Uterus (tissue), 4 donors: ENCODE data around the gene TNFAIP8L3. TPM values are rescaled to one million over a fixed set of nuclear protein-coding genes. Genes with fewer than 3 reads are reported as not detected.
A peak's percentile ranks its signal among the peaks of the same experiment; 100 is the strongest.

Source experiments
- DNase-seq, 2 donors: peaks; one replicate each; pipeline ENCODE4 v3.0.0-alpha.2; 2019 to 2020
- H3K27ac ChIP-seq, 2 donors: fragments of 200-600 bp; sonication (generic); 1 replicate in 1 of 2; 2 replicates in 1 of 2; pipeline ENCODE4 v1.5.1; 2016 to 2018
- H3K27me3 ChIP-seq, 2 donors: fragments of 200-600 bp; sonication (generic); one replicate each; pipeline ENCODE4 v1.5.1; 2018 to 2019; ENCODE audit warnings: control low read depth in 1 of 2
- H3K36me3 ChIP-seq, 2 donors: fragments of 200-600 bp; sonication (generic); one replicate each; pipeline ENCODE4 v1.5.1; 2019; ENCODE audit warnings: control low read depth in 1 of 2
- H3K4me1 ChIP-seq, 2 donors: fragments of 200-600 bp; sonication (generic); one replicate each; pipeline ENCODE4 v1.5.1; 2018 to 2019; ENCODE audit warnings: control low read depth in 1 of 2
- H3K4me3 ChIP-seq, 2 donors: fragments of 200-600 bp; sonication (generic); 1 replicate in 1 of 2; 2 replicates in 1 of 2; pipeline ENCODE4 v1.5.1; 2018 to 2019; ENCODE audit warnings: mild to moderate bottlenecking in 1 of 2
- H3K9me3 ChIP-seq, 2 donors: fragments of 200-600 bp; sonication (generic); one replicate each; pipeline ENCODE4 v1.5.1; 2019; ENCODE audit warnings: control low read depth in 1 of 2
- POLR2A ChIP-seq, 2 donors: fragments of 450-650 bp; IDR thresholded peaks; one replicate each; pipeline ENCODE4 v1.6.1; 2016; ENCODE audit warnings: antibody characterized with exemption in 2 of 2, mild to moderate bottlenecking in 1 of 2, moderate library complexity in 1 of 2
- intact Hi-C: fragments of 100-400 bp; cut with DNase I; formaldehyde crosslinking; loops from one replicate; pipeline ENCODE4 v1.15.1; 2023; ENCODE audit warnings: low total_unique reads
- total RNA-seq, 4 donors: library from RNA; depleted of rRNA in 3 of 4; stranded (reverse); fragments of >200 nt in 3 of 4; gene quantifications; one replicate each; pipeline versions ENCODE4 v1.1.0 to v1.2.4, GENCODE V29; 2014 to 2023
- TF ChIP-seq, protein P1 (sequence below), 4 experiments: fragments of 200-600 bp in 2 of 4; fragments of 450-650 bp in 2 of 4; sonication (generic) in 2 of 4; IDR thresholded peaks; one replicate each; pipeline ENCODE4 v1.5.1; 2016 to 2019; ENCODE audit warnings: antibody characterized with exemption in 4 of 4, mild to moderate bottlenecking in 2 of 4, moderate library complexity in 1 of 4
- donor health status: DM: yes; HTN: yes; CAD: no.

The TNFAIP8L3 gene
- total RNA-seq, 4 donors from 2014 or later = 20.0 to 173 (median 43.2) TPM

DNA sequence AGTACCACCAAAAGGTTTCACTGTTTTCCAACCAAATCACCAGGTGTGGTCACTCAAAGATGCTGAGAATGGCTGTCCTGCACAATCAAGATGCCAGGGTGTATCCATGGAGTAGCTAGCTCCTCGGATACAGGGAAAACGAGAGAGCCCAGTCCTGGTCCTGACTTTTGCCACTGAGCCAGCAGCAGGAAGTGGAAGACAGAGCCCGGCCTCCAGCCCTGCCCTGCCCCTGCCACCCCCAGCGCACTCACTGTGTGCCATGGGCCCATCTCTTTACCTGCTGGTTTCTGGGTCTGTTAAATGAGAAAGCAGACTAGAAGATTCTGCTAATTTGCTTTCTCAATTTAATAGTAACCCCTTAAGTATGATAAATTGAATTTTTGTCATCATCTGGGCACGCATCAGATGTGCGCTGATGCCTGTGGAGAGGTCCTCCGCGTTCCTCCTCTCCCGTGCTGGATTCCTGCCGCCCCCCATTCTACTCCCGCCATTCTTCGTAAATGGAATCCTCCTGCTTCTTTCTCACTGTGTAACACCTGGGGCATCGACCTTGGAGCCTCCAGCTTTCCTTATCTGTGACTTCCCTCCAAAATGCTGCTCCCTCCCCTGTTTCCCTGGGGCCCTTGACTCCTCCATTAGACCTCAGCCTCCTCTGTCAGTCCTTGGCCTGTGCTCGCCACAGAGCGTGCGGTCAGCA is 18.0 kb downstream of the TNFAIP8L3 start:
- intact Hi-C loops = no loop called here
- H3K4me3 ChIP-seq = peak overlapping the region in 1 of 2 donors; percentile 22
- H3K27me3 ChIP-seq = no peaks in the 10 kb centered on the region
- peak overlapping the region; percentile 85 to 92 for H3K27ac ChIP-seq
- H3K36me3 ChIP-seq = no peaks in the 10 kb centered on the region
- DNase-seq = no peak
- TF ChIP-seq POLR2A (IDR thresholded peaks at IDR 0.05) = no peak
- TF ChIP-seq, protein P1, sequence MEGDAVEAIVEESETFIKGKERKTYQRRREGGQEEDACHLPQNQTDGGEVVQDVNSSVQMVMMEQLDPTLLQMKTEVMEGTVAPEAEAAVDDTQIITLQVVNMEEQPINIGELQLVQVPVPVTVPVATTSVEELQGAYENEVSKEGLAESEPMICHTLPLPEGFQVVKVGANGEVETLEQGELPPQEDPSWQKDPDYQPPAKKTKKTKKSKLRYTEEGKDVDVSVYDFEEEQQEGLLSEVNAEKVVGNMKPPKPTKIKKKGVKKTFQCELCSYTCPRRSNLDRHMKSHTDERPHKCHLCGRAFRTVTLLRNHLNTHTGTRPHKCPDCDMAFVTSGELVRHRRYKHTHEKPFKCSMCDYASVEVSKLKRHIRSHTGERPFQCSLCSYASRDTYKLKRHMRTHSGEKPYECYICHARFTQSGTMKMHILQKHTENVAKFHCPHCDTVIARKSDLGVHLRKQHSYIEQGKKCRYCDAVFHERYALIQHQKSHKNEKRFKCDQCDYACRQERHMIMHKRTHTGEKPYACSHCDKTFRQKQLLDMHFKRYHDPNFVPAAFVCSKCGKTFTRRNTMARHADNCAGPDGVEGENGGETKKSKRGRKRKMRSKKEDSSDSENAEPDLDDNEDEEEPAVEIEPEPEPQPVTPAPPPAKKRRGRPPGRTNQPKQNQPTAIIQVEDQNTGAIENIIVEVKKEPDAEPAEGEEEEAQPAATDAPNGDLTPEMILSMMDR (IDR thresholded peaks at IDR 0.05) = no peak
- no peaks in the 10 kb centered on the region for H3K9me3 ChIP-seq
- H3K4me1 ChIP-seq = peaks cover 0 to 17% of the 10 kb centered on the region in 2 donors

DNA sequence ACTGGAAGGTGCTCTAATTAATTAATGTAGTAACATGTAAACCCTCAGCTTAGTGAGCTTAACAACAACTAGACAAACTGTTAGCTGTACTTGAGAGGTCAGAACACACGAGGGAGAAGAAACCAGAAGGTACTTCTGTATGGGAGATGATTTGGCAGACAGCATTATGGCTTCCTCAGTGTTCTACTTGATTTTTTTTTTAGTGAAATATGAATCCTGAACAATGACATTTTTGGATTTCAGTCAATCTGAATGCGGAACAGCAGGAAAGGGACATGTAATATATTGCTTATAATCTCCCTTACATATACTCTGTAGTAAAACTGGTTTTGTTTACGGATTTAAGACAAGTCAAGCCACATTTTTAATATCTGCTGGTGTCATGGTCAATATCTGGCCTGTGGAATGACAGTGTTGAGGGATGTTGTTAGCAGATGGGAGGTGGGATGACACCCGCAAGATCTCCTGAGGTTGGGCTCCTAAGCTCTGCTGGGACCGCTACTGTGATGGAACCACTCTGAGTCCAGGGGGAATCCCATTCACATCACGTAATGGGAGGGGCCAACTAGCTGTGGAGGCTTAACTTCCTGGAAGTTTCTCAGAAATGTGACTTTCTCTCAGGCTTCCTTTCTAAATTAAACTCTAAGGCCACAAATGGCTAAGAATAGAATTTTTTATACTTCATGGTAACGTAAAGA is 18.7 kb downstream of the TNFAIP8L3 start:
- DNase-seq = no peak
- Histone ChIP-seq H3K27me3 (no peaks in the 10 kb centered on the region), H3K27ac (peak overlapping the region; percentile 85 to 92), H3K9me3 (no peaks in the 10 kb centered on the region), H3K4me1 (peaks cover 0 to 17% of the 10 kb centered on the region in 2 donors), H3K4me3 (no peak overlapping the region), H3K36me3 (no peaks in the 10 kb centered on the region)
- intact Hi-C loops = no loop called here
- TF ChIP-seq, protein P1 (IDR thresholded peaks at IDR 0.05) = no peak

DNA sequence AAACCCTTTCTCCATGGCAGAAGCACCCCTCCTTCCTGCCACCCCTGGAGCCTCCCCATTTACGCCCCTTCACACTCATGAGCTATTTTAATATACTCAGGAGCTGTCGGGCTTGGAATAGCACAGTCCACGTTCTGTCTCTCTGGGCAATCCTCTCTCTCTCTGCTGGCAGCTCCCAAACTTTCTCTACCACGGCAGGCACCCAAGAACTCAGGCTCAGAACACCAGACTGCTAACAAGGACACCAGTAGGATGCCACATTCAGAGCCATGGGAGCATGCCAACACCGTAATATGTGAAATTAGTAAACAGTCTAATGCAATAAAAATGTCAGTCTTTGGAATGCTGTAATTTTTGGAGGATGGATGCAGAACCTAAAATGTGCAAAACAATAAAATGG is 19.3 kb downstream of the TNFAIP8L3 start:
- intact Hi-C loops = no loop called here
- Histone ChIP-seq H3K27me3 (no peaks in the 10 kb centered on the region), H3K4me1 (peaks cover 0 to 17% of the 10 kb centered on the region in 2 donors), H3K27ac (peak overlapping the region; percentile 85 to 92), H3K4me3 (no peak overlapping the region), H3K9me3 (no peaks in the 10 kb centered on the region), H3K36me3 (no peaks in the 10 kb centered on the region)
- peak; percentile 52 to 77 for DNase-seq
- no peak for TF ChIP-seq POLR2A (IDR thresholded peaks at IDR 0.05)
- TF ChIP-seq, protein P1 (IDR thresholded peaks at IDR 0.05) = no peak

DNA sequence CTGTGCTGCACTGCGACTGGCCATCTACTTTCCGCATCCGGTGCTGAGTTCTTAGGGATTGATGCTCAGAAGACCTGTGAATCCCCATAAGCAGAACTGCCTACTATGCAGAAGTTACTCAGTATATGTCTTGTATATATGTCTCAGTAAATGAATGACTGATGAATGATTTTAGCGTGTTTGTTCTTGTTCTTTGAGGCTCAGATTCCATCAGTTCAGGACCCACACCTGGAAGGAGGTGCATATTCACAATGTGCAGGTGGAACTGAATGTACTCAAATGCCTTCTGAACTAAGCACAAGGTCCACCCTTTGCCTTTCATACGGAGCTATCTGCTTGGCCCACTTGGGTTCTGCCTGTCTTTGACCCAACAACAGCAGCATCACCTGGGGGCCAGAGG is 19.8 kb downstream of the TNFAIP8L3 start:
- TF ChIP-seq POLR2A (IDR thresholded peaks at IDR 0.05) = no peak
- TF ChIP-seq, protein P1 (IDR thresholded peaks at IDR 0.05) = no peak
- no peak for DNase-seq
- Histone ChIP-seq H3K4me1 (peaks cover 0 to 17% of the 10 kb centered on the region in 2 donors), H3K36me3 (no peaks in the 10 kb centered on the region), H3K27me3 (no peaks in the 10 kb centered on the region), H3K4me3 (no peak overlapping the region), H3K9me3 (no peaks in the 10 kb centered on the region), H3K27ac (peak overlapping the region; percentile 85 to 92)
- intact Hi-C loops = no loop called here

DNA sequence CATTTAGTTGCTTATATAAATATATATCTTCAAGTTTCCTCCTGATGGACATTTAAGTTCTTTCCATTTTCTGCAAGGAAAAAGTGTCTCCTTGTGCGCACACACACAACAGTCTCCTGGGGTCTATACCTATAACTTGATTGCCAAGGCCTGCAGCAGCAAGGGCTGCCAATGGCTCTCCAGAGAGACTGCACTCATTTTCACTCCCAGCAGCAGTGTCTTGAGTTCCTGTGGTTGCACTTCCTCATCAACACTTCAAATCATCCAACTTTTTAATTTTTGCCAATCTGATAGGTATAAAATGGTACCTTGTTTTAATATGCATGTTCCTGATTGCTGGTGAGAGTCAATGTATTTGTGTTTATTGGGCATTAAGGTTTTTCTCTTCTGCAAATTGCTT is 23.1 kb downstream of the TNFAIP8L3 start:
- H3K36me3 ChIP-seq = no peaks in the 10 kb centered on the region
- H3K27ac ChIP-seq = peak overlapping the region; percentile 5 to 29
- TF ChIP-seq, protein P1 (IDR thresholded peaks at IDR 0.05) = no peak
- TF ChIP-seq POLR2A (IDR thresholded peaks at IDR 0.05) = no peak
- intact Hi-C loops = no loop called here
- no peak for DNase-seq
- no peaks in the 10 kb centered on the region for H3K9me3 ChIP-seq
- no peak overlapping the region for H3K4me3 ChIP-seq
- no peaks in the 10 kb centered on the region for H3K27me3 ChIP-seq
- H3K4me1 ChIP-seq = peaks cover 0 to 13% of the 10 kb centered on the region in 2 donors
